DMS53 (cell line): ENCODE data around the gene PDE11A.

ENCODE experiments used
- DNase-seq: peaks from one replicate; lab custom pipeline; 2025; lab: John Stamatoyannopoulos, UW

PDE11A gene

DNA sequence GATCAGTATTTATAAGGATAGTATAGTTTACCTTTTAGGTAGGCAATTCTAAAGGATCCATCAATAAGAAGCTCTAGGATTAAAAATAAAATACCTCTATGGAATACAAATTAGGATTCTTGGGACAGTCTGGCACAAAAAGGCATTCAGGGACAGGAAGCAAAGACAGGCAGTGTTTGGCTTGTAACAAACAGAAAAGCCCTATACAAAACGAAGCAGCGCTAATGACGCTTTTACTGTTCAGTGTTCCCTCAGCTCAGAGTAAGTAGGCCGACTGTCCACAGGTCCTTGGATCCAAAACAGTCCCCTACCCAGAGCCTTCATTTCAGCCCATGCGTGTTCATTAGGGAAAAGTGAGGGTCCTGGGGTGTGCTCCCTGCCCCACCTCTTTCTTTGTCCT lies 443.7 kb downstream of the PDE11A start:
- no peak for DNase-seq

- DNase-seq: peak; percentile 61
Observed at GRCh38 chr2:177625744-177626650, 446.6 kb downstream of the PDE11A start.

DNA sequence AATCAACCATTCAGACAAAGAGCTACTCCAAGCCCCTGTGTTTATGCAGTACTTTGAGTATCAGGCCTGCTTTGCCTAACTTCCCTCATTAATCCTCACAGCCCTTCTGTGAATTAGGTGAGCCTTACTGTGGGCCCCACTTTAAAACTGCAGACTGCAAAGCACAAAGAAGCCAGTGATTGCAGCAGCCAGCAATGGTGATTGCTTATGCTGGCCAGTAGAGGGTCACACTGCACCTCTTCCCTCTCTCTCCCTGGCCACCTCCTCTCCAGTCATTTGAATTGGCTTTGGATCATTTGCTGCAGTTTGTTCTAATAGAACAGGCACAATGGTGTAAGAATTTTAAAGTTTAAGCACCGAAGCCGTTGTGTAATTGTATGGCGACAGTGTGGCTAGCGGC lies 450.1 kb downstream of the PDE11A start:
- peak; percentile 86 for DNase-seq

- DNase-seq: no peak
Observed at GRCh38 chr2:177619986-177620385, 452.6 kb downstream of the PDE11A start.

DNA sequence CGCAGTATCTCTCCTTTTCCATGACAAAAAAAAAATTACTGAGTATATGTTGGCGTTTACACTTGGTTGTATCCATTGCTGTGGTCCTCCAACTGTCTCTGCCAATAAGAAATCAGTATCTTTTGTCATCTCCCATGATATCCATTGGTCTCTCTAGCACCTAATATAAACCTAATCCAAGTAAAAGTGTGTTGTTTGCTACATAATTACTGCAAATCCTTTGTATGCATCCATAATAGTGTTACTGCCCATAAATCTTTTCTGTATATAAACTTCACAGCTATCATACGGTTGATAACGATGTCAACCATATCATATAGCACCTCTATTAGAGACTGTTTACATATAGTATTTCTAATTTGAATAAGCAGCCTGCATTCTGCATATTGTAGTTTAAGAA lies 453.1 kb downstream of the PDE11A start:
- DNase-seq: no peak

- DNase-seq: peak; percentile 98
Observed at GRCh38 chr2:177618255-177619253, 454.0 kb downstream of the PDE11A start.

- peak; percentile 60 for DNase-seq
Observed at GRCh38 chr2:177617849-177618248, 454.7 kb downstream of the PDE11A start.

- DNase-seq: no peak
Observed at GRCh38 chr2:177616731-177617130, 455.8 kb downstream of the PDE11A start.

DNA sequence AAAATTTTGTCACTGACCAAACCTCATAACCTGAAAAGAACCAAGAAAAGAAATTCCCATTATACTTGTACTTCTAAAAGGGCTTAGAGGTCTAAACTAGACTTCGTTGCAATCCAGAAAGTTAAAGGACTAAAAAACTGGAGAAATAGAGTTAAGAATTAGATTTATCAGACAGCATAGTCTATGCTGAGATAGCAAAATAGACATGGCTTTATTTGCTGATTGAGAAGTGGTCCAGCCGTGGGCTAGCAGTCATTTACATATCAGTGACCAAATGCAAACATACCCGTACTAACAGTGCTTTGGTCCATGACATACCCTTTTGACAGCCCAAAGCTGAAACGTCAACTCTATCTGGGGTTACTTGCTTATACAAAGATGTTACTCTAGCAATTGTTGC lies 456.5 kb downstream of the PDE11A start:
- DNase-seq: no peak

- DNase-seq: no peak
Observed at GRCh38 chr2:177612659-177613058, 459.9 kb downstream of the PDE11A start.

DNA sequence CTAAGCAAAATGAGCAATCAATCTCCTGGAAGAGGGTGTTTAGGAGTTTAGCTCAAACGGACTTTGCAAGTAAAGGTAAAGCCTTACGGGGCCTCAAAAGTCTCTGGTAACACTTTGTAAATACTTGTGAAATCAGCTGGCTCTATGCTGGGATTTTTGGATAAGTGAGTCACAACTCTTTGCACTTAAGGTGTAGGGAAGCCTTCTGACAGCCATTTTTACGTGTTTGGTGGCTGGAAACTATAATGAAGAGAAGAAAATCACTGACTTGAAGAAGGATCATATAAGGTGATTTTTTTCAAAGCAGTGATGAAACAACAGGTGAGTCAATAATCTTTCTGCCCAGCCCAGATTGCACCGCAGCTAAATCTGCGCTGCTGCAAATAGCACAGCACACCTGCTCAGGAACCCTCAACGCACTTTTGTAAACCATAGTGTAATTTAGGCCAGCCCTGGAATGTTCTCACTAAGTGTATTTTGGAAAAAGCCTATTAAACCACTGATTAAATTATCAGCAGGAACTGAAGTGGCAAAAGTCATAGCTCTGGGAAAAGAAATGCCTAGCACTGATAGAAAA lies 461.2 kb downstream of the PDE11A start:
- DNase-seq: peak; percentile 67

DNA sequence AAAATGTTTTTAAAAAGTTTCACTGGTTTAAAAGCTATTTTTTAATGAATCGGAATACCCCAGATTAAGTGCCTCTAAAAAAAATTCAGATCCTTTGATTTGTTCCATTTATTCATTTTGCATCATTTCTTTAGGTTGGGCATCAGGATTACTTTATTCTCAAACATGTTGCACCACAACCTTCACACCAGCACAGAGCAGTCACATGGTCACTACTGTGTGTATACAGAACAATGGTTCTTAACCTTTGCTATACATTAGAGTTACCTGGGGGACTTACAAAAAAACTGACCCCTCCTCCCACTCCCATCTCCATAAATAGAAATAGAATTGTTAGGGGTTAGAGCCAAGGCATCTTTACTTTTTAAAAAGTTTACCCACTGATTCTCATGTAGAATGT lies 461.8 kb downstream of the PDE11A start:
- DNase-seq: no peak

DNA sequence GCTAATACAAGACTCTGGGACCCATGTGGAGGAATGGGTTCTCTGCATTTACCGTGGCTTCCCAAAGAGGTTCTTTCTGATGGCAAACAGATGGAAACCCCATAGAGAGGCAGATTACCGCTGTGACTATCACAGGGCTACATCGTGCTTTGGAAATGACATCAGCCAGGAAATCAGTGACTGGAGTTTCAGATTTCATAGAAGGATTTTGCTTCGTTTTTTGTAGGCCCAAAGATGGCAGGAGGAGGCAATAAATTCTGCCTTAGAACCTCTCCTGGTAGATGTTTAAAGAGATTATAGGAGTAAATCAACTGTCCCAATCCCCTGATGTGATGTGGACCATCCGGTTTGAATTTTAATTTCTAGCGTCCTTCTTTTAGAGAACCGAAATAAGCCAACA lies 465.9 kb downstream of the PDE11A start:
- DNase-seq: no peak

GRCh38 chr2:177604271-177605065 lies 468.1 kb downstream of the PDE11A start:
- DNase-seq: peak; percentile 78

- DNase-seq: no peak
Observed at GRCh38 chr2:177603768-177604167, 468.8 kb downstream of the PDE11A start.

- no peak for DNase-seq
Observed at GRCh38 chr2:177603181-177603580, 469.4 kb downstream of the PDE11A start.

DNA sequence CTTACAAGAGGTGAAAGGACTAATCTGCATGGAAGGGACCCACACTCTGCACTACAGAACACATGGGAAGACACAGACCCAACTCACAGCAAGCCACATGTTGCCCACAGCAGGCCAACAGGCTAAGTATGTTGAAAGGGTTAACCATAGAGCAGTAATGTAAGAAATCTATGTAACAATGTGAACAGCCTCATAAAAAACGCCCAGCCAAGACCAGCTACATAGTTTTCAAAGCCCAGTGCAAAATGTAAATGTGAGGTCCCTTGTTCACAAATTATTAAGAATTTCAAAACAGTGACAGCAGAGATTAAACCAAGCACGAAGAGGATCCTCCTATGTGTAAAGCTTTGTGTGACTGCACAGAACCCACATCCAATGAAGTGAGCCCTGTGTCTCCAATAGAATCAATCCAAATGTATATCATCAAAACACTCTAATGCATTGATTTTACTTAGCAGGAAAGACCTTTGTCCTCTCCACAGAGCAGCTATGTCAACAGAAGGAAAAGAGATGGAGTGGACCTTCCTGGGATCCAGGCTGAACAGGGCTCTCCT lies 469.9 kb downstream of the PDE11A start:
- peak; percentile 47 for DNase-seq

- no peak for DNase-seq
Observed at GRCh38 chr2:177600917-177601316, 471.7 kb downstream of the PDE11A start.

DNA sequence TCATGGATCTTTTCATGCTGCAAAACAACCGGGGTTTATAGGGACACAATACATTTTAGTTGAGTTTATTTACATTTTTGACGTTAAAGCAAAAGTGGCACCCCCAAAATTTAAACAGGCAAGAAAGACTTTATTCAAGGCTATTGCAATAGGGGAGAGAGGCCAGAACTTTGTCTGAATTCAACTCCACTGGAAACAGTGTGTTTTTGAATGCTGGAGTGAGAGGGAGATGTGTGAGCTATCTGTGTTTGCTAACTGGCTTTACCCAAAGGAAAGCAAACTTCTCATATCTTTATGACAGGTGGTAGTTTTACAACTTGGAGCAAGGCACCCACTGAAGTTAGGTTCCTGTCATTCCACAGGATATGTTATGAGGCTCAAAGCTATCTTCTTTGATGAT lies 472.6 kb downstream of the PDE11A start:
- no peak for DNase-seq

- no peak for DNase-seq
Observed at GRCh38 chr2:177599139-177599688, 473.4 kb downstream of the PDE11A start.
